HT1080 (cell line): ENCODE data around the gene BPIFB2. TPM values are rescaled to one million over a fixed set of nuclear protein-coding genes. Genes with fewer than 3 reads are reported as not detected.
"Not testable (repeated sequence)": the region's sequence is repeated elsewhere in the genome, so short reads cannot be mapped to it uniquely, and the experiment has no call there.

Source experiments
- DNase-seq: peaks from one replicate; pipeline ENCODE4 v3.0.0-alpha.2; 2015; ENCODE audit warnings: low read depth
- polyA plus RNA-seq, 2 experiments: library from polyadenylated mRNA; depleted of rRNA; stranded (reverse); fragments of >200 nt; gene quantifications; 2 replicates each; pipeline ENCODE4 v1.2.3, GENCODE V29; 2015
- total RNA-seq: library from RNA; depleted of rRNA; stranded (reverse); fragments of >200 nt; shearing (Covaris generic); gene quantifications from 2 replicates; pipeline ENCODE4 v1.2.3, GENCODE V29; 2014; rRNA removed

Gene BPIFB2, protein sequence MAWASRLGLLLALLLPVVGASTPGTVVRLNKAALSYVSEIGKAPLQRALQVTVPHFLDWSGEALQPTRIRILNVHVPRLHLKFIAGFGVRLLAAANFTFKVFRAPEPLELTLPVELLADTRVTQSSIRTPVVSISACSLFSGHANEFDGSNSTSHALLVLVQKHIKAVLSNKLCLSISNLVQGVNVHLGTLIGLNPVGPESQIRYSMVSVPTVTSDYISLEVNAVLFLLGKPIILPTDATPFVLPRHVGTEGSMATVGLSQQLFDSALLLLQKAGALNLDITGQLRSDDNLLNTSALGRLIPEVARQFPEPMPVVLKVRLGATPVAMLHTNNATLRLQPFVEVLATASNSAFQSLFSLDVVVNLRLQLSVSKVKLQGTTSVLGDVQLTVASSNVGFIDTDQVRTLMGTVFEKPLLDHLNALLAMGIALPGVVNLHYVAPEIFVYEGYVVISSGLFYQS
- total RNA-seq: not detected in 2 replicates
- not detected in 2 replicates for polyA plus RNA-seq (2015; cell fraction: cytosol; rRNA removed)
- polyA plus RNA-seq (2015; cell fraction: nucleus; rRNA removed): not detected in 2 replicates

DNA sequence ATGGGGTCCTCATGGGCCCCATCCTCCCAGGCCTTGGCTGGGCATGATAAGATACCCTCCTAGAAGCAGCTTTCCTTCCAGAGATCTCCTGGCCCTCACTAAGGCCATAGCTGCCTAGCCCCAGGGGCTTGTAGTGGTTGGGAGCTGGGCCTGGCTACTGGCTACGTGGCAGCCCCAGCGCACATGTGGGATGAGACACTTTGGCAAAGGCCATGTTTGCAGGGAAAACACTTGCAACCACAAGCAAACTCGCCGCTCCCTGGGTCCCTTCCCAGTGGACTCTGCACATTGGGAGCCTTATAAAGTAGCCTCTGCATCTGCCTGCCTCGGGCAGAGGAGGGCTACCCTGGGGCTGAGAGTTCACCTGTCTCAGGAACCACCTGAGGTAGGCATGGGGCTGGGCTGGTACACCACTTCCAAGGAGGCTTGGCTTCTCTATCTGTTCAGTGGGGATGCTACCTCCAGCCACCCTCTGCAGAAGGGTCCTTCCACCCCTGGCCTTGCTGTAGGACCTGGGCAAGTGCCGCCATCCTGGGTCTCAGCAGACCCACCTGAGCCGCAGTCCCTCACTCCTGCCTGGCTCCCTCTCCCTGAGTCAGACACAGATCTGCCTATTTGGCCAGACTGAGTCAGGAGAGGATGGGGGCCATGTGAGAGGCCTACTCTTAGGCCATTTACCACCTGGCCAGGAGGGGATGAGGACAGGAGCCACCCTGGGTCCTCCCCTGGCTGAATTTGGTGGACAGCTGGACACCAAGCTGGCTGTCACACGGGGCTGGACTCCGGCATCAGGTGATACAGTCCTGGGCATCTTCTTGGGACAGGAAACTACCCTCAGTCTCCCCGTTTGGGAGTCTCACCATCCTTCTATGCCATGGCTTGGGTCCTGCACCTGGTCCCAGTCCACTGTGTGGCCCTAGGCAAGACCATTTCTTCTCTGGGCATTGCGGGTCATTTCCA is at the start of gene BPIFB2:
Gene BPIFB2 (plus strand): TSS at position 329 of the 960 bp plus-strand sequence. CDS start 871 bp downstream, outside the sequence.
- no peak for DNase-seq

DNA sequence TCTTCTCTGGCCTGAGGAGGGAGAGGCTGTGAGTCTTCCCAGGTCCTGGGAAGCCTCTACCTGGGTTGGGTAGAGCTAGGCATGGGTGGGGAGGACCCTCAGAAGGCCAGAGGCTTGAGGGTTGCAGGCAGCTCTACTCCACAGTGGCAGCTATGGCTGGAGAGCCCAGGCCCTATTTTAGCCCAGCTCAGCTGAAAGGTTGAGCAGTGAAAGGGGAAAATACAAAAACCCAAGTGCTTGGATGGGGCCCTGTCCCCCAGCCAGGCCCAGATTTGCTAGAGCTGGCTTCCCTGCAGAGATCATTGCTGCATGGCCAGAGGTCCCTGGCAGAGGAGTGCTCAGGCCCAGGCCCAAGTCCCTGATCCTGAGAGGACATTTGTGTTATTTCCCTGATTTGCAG is 48.9 kb upstream of the BPIFB2 start:
- DNase-seq: no peak

DNA sequence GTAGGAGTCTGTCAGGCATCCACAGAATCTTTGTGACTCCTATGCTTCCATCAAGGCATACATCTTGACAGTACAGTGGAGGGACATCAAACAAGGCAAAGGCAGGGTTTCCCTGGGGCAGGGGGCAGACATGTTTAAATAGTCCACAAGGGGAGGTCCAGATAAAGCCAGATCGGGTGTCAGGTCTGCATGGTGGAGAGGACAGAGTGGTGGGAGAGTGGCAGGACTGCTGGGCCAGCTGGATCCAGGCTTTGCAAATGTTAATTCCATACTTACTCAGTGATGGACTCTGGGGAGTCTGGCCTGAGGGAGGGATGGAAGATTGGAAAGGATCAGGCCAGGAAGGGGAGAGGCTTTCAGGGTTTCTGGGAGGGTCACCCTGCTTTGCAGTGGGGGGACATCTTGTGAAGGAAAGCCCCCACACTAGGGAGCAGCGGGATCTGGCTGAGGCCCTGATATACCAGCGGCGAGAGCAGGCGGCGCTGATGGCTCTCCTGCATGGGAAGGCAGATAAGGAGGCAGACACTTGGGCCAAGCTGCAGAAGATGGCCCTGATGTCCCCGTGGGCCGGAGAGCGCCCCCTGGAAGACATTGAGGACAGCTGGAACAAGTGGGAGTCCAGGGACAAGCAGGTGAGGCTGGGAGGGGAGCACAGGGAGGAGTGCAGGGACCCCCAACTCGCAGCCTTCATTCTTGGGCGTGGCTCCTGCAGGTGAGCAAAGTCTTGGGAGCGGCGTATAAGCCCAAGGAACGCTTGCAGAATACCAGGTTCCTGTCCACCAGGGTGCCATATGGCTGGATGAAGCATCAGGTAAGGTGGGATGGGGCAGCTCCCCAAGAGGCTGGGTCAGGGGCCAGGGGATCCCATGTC is 47.9 kb upstream of the BPIFB2 start:
- no peak for DNase-seq

DNA sequence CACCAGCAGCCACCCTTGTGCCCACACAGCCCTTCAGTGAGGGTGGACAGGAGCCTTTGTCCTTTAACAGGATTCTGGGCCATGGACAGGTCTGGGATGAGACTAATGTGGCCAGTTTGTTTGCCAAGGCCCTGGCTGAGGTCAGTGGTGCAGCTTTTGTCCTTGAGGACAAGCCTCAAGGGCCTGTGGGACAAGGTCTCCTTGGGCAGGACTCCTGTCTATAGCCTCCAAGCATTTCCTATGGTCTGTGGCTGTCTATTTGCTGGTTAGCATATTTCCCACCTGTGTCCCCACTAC is 47.3 kb upstream of the BPIFB2 start:
- DNase-seq: no peak

DNA sequence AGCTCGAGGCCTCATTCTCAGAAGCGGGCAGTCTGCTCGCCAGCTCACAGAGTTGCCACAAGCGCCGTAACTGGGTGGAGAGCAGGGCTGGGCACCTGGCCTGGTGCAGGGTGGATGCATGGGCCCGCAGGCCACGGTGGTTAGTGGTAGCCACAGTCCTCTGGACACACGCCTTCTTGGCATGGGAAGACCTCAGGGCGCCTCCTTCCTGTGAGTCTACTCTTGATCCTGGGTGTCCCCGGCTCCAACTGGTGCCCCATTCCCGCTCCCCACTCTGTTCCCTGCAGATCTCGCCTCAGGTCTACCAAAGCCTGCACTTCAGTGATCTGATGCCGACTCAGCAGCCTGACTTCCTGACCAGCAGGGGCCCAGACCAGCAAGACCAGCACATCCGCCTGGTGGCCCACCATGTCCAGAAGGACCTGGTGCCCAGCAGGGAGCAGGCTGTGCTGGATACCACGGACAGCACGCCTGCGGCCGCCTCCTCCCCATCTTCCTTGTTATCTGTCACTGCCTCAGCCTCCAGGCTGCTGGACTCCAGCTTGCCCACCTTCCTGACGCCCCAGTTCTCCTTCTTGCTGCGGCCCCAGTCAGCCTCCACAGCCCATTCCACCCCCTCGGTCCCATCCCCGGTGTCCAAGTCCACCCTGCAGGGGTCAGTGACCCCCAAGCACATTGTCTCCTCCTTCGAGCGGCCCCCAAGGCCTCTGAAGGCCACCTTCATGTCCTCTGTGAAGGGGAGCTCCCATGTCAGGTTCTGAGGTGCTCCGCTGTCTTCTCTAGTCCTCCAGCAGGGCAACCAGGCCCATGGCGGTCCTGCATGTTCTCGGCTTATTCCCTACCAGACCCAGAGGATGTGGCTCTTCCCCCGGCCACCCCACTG is 46.4 kb upstream of the BPIFB2 start:
- DNase-seq: no peak

DNA sequence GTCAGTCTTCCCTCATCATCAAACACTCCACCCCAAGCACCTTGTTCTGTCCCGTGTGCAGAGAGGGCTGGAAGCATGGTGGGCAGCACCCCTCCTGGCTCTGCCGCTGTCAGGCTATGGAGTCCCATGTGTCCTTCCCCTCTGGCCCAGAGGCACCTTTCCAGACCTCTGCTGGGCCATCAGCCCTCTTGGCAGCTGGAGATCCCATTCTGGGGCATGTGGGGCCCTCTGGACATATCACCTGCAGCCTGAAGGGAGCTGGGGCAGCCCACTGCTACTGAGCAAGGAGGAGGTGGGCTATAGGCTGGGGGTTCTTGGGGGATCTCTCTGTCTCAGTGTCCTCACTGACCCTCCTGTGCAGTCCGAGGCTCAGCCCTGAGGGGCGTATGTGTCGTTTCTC is 45.5 kb upstream of the BPIFB2 start:
- DNase-seq: no peak

DNA sequence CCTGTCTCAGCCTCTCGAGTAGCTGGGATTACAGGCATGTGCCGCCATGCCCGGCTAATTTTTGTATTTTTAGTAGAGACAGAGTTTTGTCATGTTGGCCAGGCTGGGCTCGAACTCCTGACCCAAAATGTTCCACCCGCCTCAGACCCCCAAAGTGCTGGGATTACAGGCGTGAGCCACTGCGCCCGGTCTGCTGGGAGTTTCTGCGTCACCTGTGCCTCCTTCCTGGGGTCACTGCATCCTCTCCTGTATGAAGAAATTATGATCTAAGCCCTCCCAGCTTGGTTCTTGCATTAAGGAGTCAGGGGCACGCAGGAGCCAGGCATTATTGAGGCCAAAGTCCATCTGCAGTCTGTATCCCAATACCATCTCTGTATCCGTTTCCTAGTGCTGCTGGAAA is 44.9 kb upstream of the BPIFB2 start:
- not testable (repeated sequence) for DNase-seq

DNA sequence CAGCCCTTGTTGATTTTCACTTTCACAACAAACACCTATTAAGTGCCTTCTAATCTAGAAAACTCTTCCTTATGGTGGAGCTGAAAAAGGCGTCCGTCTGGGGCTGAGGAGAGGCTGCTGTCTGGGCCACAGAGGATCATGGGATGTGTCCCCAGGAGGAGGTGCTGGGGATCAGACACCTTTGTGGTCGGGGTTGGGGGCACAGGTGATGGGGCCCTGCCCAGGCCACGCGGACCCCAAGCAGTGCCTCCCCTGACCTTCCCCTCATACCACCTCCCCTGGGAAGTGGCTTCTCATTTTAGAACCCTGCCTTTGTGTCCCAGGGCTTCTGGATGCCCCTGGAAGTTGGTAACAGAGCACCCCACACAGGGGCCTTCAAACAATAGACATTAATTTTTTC is 44.3 kb upstream of the BPIFB2 start:
- no peak for DNase-seq

DNA sequence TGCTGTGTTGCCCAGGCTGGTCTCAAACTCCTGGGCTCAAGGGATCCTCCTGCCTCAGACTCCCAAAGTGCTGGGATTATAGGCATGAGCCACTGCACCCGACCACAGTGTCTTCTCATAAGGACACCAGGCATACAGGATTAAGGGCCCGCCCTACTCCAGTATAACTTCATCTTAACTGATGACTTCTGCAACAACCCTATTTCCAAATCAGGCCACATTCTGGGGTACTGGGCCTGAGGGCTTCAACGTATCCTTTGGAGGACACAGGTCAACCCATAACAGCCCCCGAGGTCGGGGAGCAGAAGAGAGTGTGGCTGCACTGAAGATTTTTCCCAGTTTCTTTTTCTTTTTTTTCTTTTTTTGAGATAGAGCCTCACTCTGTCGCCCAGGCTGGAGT is 42.9 kb upstream of the BPIFB2 start:
- DNase-seq: no peak

DNA sequence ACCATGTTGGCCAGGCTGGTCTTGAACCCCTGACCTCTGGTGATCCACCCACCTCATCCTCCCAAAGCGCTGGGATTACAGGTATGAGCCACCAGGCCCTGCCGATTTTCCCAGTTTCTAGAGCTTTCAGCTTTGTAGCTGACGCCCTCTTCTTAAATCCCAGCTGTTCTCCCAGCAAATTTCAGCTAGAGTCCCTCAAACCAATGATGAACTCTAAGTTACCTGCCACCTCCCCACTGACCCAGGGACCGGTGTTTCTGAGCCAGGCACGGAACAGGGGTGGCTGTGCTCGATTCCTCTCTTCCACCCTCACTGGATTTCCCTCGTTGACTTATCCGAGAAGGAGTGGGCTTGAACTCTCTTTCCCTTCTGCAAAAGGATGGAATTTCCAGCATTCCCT is 42.4 kb upstream of the BPIFB2 start:
- no peak for DNase-seq

DNA sequence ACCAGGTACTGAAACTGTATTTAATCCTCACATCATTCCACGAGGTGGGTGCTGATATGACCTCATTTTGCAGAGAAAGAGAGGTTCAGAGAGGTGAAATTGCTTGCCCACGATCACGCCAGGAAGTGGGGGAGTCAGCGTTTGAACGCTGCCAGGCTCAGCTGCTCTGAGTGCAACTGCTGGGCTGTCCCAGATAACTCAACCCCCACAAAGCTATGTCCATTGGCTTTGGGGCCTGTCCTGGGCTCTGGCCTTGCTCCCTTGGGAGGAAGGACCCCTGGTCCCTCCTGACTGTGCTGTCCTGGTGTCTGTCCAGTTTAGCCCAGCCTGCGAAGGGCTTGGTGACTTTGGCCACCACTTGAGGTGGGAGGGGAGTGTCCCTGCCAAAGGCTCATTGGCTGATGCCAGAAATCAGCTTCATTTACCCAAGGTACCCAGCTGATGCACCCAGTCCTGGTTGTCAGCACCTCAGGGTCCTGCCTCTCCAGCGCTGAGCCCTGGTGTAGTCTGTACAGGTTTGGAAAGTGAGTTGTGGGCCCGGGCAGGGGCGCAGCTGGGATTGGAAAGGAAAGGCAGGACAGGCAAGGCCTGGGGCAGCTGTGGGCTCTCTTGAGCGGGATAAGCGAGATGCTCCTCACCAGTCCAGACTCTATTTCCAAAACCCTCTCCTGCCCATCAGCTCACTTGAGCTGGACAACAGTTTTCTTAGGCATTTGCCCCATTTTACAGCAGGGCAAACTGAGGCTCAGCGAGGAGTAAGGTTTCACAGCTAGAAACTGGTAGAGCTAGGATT is 41.7 kb upstream of the BPIFB2 start:
- DNase-seq: no peak

DNA sequence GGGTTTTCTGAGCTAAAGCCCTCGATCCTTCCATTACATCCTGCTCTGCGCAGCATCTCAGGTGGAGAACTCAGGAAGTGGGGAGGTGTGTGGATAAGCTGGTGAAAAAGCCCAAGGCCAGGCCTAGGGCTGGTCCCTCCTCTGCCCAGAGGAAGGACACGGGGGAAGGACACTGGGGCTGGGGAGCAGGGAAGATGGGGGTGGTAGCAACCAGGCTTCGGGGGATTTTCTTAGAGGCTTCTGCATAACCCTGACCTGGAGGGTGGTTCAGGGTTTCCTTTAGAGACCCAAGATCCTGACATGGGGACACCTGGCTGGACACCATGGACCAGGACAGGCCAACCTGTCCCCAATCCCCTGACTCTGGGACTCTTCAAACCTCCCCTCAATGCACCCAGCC is 41.1 kb upstream of the BPIFB2 start:
- no peak for DNase-seq

DNA sequence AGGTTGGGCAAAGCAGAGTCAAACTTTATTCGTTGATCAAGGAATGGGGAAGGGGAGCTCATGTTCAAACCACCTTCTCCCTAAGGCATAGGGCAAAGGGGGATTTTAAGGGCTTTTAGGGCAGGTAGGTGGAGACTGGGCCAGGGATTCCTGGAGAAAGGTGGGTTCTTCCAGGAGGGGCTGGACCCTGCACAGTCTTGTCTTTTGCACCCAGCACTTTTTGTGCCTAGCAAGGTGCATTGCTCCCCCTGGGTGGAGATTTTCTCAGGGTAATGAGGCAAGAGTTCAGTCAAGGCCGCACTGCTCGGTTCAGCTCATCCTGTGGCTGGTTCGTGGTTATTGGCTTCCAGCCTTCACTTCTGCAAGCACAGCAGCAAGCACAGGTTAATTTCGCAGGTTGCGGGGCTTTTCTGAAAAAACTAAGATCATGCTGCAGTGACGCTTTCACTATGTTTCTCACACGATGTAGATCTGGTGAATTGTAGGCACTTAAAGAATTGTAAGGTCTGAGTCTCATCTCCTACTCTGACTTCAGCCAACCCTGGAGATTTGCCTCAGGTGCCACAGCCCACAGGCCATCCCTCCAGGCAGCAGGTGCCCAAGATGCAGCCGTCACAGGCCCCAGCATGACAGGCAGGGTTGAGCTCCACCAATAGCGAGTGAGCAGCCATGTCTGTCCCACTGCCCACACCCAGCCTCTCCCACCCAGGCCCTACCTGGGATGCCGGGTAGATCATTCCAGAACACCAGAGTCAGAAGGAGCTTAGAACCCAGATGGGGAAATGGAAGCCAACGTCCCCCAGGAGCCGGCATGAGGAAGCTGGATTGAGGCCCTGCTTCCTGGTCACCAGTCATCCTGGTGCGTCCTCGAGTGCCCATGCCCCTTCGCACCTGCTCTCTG is 40.4 kb upstream of the BPIFB2 start:
- DNase-seq: no peak

DNA sequence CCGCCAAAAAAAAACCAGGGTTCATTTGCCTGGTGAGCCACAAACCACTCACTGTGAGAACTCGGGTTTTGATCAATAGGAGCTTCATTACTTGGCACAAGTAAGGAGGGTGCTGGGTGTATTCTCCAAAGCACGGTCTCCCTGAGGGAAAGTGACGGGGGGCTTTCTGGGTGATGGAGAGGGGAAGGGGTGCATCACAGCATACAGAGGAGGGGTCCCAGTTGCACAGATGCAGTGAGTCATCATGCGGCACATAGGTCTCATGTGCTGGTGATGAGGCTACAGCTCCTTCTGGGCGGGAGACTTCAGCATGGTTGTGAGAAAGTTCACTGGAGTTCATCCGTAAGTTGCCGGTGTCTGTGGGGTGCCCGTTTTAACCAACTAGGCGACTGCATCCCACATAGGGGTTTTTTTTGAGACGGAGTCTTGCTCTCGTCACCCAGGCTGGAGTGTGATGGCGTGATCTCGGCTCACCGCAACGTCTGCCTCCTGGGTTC is 39.5 kb upstream of the BPIFB2 start:
- no peak for DNase-seq

DNA sequence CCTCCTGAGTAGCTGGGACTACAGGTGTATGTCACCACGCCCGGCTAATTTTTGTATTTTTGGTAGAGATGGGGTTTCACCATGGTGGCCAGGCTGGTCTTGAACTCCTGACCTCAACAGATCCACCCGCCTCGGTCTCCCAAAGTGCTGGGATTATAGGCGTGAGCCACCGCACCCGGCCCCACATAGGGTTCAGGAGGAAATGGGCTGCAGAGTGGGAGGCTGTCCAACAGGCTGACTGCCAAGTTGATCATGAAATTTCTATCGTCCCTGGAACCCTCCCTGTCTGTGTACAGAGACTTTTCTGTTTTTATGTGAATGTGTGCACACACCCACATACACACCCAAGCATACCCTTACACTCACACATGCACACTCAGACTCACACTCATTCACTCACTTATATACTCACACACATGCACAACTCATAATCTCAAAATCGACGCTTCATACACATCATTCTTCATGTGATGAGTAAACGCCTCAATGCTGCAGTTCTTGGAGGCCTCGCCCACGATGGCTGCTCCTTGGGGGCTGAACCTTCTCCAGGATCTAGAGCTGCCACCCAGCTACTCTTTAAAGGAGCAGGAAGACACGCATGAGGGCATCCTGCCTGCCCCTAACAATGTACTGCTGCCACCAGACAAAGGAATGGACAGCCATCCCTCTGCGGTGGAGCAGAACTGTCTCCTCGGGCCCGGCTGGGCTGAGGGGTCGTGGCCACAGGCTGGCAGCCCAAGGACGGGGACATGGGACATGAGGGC is 38.8 kb upstream of the BPIFB2 start:
- no peak for DNase-seq

DNA sequence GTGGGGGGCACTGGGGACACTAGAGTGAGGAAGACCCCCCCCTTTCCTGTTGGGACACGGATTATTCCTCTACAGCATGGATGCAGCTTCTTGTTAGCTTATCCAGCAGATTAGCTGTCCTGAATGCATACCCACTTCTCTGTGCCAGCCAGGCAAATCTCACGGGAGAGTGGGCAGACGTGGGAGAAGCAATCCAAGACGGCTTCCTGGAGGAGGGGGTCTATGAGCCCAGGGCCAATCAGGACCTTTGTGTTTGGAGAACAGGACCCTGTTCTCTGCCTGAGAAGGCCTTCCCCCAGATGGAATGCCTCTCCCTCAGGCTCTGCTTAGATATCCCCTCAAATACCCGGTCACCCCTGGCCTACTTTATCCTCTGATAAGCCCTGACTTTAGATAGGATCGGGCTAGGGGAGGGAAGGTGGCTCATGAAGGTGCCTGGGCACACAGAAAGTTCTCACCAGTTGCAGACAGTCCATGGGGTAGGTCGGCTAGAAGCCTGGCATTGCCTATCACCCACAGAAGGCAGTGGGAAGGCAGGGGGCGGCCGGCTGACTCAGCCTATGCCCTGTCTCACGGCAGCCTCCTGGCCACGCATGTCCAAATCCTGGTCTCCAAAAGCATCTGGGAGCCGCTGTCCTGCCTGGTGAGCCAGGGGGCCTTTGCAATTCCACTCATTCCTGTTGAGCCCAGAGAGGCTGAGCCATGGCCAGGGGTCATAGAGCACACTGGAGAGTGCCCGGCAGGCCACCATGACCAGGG is 38.0 kb upstream of the BPIFB2 start:
- DNase-seq: no peak
